Ectodermal cell (in vitro differentiated cells): ENCODE data around the gene NTMT2.

Experiments
- H3K27ac ChIP-seq: 2 replicates; pipeline ENCODE4 v1.7.0; 2013; ENCODE audit warnings: mild to moderate bottlenecking, low read depth, low read length; ENCODE audit not compliant: insufficient read depth, poor library complexity, severe bottlenecking
- H3K27me3 ChIP-seq: 2 replicates; pipeline ENCODE4 v1.7.0; 2013; ENCODE audit warnings: mild to moderate bottlenecking, low read length; ENCODE audit not compliant: insufficient read depth, control insufficient read depth, poor library complexity, severe bottlenecking
- H3K36me3 ChIP-seq: one replicate; pipeline ENCODE4 v1.7.0; 2013; ENCODE audit warnings: low read length; ENCODE audit not compliant: control insufficient read depth, insufficient read depth
- H3K4me1 ChIP-seq: one replicate; pipeline ENCODE4 v1.7.0; 2013; ENCODE audit warnings: low read length; ENCODE audit not compliant: control insufficient read depth, insufficient read depth
- H3K4me3 ChIP-seq: 2 replicates; pipeline ENCODE4 v1.7.0; 2013; ENCODE audit warnings: low read depth, low read length, control low read depth; ENCODE audit not compliant: insufficient read depth
- H3K9me3 ChIP-seq: 2 replicates; pipeline ENCODE4 v1.7.0; 2013; ENCODE audit warnings: mild to moderate bottlenecking, low read length, moderate library complexity; ENCODE audit not compliant: control insufficient read depth
- WGBS, 2 experiments: methylation state at CpG; one replicate each; pipeline ENCODE4 v1.1.7; 2013; ENCODE audit warnings: missing lambda C conversion rate in 2 of 2; 5-methylcytosine and 5-hydroxymethylcytosine counted together

Gene NTMT2

GRCh38 chr1:170203693-170204092, 57.9 kb downstream of the NTMT2 start:
- Histone ChIP-seq H3K27me3 (no peaks in the 10 kb centered on the region), H3K4me1 (peaks cover 6% of the 10 kb centered on the region), H3K4me3 (no peak overlapping the region), H3K9me3 (no peaks in the 10 kb centered on the region), H3K36me3 (no peaks in the 10 kb centered on the region), H3K27ac (no peak overlapping the region)

- 100% methylated on average over 2 of the region's 3 CpGs; no CpG with 5 or more reads in 1 of the 2 experiments for WGBS, 2 experiments
- H3K4me1 ChIP-seq = peaks cover 6% of the 10 kb centered on the region
- no peak overlapping the region for H3K4me3 ChIP-seq
These were observed 58.4 kb downstream of the NTMT2 start for GRCh38 chr1:170204121-170204520.

GRCh38 chr1:170205301-170205700, 59.5 kb downstream of the NTMT2 start:
- Histone ChIP-seq H3K27me3 (no peaks in the 10 kb centered on the region), H3K4me1 (peaks cover 6% of the 10 kb centered on the region), H3K27ac (no peak overlapping the region), H3K36me3 (no peaks in the 10 kb centered on the region), H3K9me3 (no peaks in the 10 kb centered on the region), H3K4me3 (no peak overlapping the region)

More at GRCh38 chr1:170204121-170204520, 58.4 kb downstream of the NTMT2 start:
- Histone ChIP-seq H3K36me3 (no peaks in the 10 kb centered on the region), H3K27ac (no peak overlapping the region), H3K9me3 (no peaks in the 10 kb centered on the region), H3K27me3 (no peaks in the 10 kb centered on the region)

GRCh38 chr1:170209125-170209524, 63.4 kb downstream of the NTMT2 start:
- Histone ChIP-seq H3K36me3 (no peaks in the 10 kb centered on the region), H3K27ac (no peak overlapping the region), H3K9me3 (no peaks in the 10 kb centered on the region), H3K27me3 (no peaks in the 10 kb centered on the region), H3K4me3 (no peak overlapping the region), H3K4me1 (peaks cover 6% of the 10 kb centered on the region)

DNA sequence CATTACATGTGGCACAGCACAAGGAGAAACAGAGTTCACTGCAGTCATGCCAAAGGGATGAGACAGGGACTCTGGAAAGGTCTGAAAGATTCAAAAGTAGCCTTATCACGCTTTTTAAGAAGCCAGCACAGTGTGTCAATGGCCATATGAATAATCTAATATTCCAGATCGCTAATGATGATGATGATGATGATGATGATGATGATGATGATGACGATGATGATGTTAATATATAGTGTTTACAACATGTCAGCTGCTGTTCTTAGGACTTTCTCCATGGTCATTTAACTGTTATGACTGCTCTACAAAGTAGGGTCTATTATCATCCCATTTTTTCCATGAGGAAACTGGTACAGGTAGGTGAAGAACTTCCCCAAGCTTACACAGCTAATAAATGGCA, 64.4 kb downstream of the NTMT2 start:
- no peaks in the 10 kb centered on the region for H3K36me3 ChIP-seq
- no peaks in the 10 kb centered on the region for H3K4me1 ChIP-seq
- no peaks in the 10 kb centered on the region for H3K27me3 ChIP-seq
- H3K4me3 ChIP-seq = no peak overlapping the region
- 87 to 89% methylated on average over 3 of the region's 3 CpGs for WGBS, 2 experiments
- H3K9me3 ChIP-seq = no peaks in the 10 kb centered on the region
- H3K27ac ChIP-seq = no peak overlapping the region

DNA sequence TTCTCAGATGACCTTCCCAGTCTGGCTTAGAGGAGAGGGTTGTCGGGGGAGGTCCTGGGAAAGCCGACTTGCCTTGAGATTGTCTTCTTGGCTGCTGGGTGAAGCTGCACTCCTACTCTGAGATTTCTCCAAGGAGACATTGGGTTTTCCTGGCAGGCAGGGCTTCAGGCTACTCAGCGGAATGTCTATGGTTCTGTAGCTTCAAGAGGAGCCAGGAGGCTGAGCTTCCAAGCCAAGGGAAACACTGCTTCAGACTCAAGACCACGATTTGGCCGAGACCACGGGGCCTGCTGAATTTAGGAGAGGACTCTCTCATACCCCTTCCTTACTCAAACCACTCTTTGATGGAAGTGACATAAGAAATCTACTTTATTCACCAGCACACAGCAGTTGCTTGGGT, 67.8 kb downstream of the NTMT2 start:
- Histone ChIP-seq H3K36me3 (no peaks in the 10 kb centered on the region), H3K27ac (no peak overlapping the region), H3K4me1 (no peaks in the 10 kb centered on the region), H3K4me3 (no peak overlapping the region), H3K9me3 (no peaks in the 10 kb centered on the region), H3K27me3 (no peaks in the 10 kb centered on the region)
- WGBS, 2 experiments = 94 to 95% methylated on average over 6 of the region's 6 CpGs

- no peaks in the 10 kb centered on the region for H3K4me1 ChIP-seq
- no peaks in the 10 kb centered on the region for H3K9me3 ChIP-seq
- H3K4me3 ChIP-seq = no peak overlapping the region
- no peaks in the 10 kb centered on the region for H3K36me3 ChIP-seq
- 90 to 92% methylated on average over 9 to 10 of the region's 10 CpGs for WGBS, 2 experiments
- no peak overlapping the region for H3K27ac ChIP-seq
- H3K27me3 ChIP-seq = no peaks in the 10 kb centered on the region
These were observed 68.6 kb downstream of the NTMT2 start for GRCh38 chr1:170214117-170215032.

- Histone ChIP-seq H3K27ac (no peak overlapping the region), H3K27me3 (no peaks in the 10 kb centered on the region), H3K4me3 (no peak overlapping the region), H3K4me1 (no peaks in the 10 kb centered on the region), H3K36me3 (no peaks in the 10 kb centered on the region), H3K9me3 (no peaks in the 10 kb centered on the region)
- 95% methylated on average over 4 of the region's 4 CpGs for whole genome bisulfite sequencing, 2 experiments
These were observed 69.5 kb downstream of the NTMT2 start for GRCh38 chr1:170215072-170215885.

DNA sequence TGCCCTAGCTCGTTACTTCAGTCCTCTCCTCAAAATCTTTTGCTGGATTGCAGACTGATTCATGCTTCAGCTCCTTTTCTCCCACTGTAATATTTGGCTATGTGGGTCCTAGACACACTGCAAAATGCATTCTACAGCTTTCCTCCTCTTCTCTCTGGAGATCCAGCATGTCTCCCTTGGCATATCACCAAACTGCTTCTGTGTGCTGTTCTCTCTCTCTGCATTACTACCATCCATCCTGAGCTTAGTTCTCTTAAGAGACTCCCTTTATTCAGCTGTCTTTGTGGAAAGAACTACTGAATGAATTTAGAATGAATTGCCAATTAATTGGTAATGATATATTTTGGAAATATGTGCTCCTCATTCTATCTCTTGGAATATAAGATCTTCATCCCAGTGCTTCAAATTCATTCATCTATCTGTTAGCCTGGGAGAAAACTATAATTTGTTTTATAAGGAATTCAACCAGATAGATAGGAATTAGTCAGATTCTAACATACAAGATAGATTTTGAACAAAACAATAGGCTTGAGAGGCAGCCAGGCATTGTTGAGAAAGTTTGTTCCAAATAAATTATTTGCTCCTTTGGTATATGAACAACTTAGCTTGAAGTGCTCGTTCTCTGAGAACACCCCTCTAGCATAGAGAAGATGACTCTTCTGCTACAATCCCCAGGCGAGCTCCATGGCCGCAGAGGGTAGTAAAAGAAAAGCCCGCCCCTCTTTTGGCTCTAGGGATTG, 71.9 kb downstream of the NTMT2 start:
- Histone ChIP-seq H3K36me3 (no peaks in the 10 kb centered on the region), H3K4me3 (no peak overlapping the region), H3K4me1 (no peaks in the 10 kb centered on the region), H3K27ac (no peak overlapping the region), H3K27me3 (no peaks in the 10 kb centered on the region), H3K9me3 (no peaks in the 10 kb centered on the region)
- WGBS, 2 experiments = 92 to 93% methylated on average over 5 of the region's 5 CpGs

DNA sequence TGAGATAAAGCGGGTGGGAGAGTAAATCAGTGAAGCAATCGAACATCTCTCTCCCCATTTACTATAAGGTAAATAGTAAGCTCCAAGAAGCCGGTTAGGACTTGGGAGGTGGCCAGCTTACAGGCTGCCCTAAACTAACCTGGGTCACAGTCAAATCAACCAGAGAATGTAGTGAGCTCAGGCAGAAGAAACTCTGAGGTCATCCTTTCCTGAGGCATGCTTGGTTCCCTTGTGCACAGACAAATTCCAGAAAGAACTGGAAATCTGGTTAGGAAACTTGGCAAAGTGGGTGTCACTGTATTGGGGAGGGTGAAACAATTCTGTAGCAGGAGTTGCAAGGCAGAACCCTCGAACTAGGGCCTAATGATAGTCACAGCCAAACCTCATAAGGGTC, 72.5 kb downstream of the NTMT2 start:
- H3K4me3 ChIP-seq = no peak overlapping the region
- H3K9me3 ChIP-seq = no peaks in the 10 kb centered on the region
- WGBS, 2 experiments = 90 to 92% methylated on average over 2 to 4 of the region's 4 CpGs
- no peaks in the 10 kb centered on the region for H3K27me3 ChIP-seq
- H3K36me3 ChIP-seq = no peaks in the 10 kb centered on the region
- no peaks in the 10 kb centered on the region for H3K4me1 ChIP-seq
- H3K27ac ChIP-seq = no peak overlapping the region
